ENCODE measurements around the gene SP7. TPM values are rescaled to one million over a fixed set of nuclear protein-coding genes. Genes with fewer than 3 reads are reported as not detected.

SP7 gene
- polyA plus RNA-seq, 4 donors, result 0.21 to 0.41 (median 0.29) TPM

GRCh38 chr12:53279888-53280498 lies 56.2 kb downstream of the SP7 start:
- no peak for DNase-seq (ENCODE audit: low read depth in 4 of 4, low spot score in 2 of 4)

GRCh38 chr12:53279283-53279869 lies 56.8 kb downstream of the SP7 start:
- DNase-seq (ENCODE audit: low read depth in 4 of 4, low spot score in 2 of 4), result no peak

- no peak for DNase-seq (ENCODE audit: low read depth in 4 of 4, low spot score in 2 of 4)
These were observed 58.2 kb downstream of the SP7 start for GRCh38 chr12:53277981-53278380.

Other genes starting within 250 kb of the SP7 start
- gene IGFBP6, start 238.7 kb downstream of the SP7 start, polyA plus RNA-seq (ENCODE audit: insufficient read length in 4 of 4), result 10 to 100 TPM; 11.2 to 22.5 (median 14.4) TPM
- 1 to 10 TPM; 1.2 to 3.1 (median 1.6) TPM for gene SOAT2, start 232.9 kb downstream of the SP7 start, polyA plus RNA-seq (ENCODE audit: insufficient read length in 4 of 4)
- 10 to 100 TPM; 64.1 to 80.8 (median 67.7) TPM for gene ZNF740, start 155.6 kb downstream of the SP7 start, polyA plus RNA-seq (ENCODE audit: insufficient read length in 4 of 4)
- gene CSAD, start 155.4 kb downstream of the SP7 start, polyA plus RNA-seq (ENCODE audit: insufficient read length in 4 of 4), result 100 to 1,000 TPM in 2 of 4 donors, 10 to 100 TPM in 2; 25.9 to 126 (median 69.1) TPM
- gene ITGB7, start 129.1 kb downstream of the SP7 start, polyA plus RNA-seq (ENCODE audit: insufficient read length in 4 of 4), result 1 to 10 TPM; 1.2 to 1.7 (median 1.3) TPM
- 10 to 100 TPM; 27.5 to 39.6 (median 36.5) TPM for gene RARG, start 104.1 kb downstream of the SP7 start, polyA plus RNA-seq (ENCODE audit: insufficient read length in 4 of 4)
- gene ESPL1, start 68.1 kb downstream of the SP7 start, polyA plus RNA-seq (ENCODE audit: insufficient read length in 4 of 4), result 10 to 100 TPM in 2 of 4 donors, 1 to 10 TPM in 2; 8.7 to 18.1 (median 11.4) TPM
- gene PFDN5, start 40.8 kb downstream of the SP7 start, polyA plus RNA-seq (ENCODE audit: insufficient read length in 4 of 4), result 100 to 1,000 TPM; 589 to 875 (median 641) TPM
- gene MYG1, start 36.7 kb downstream of the SP7 start, polyA plus RNA-seq (ENCODE audit: insufficient read length in 4 of 4), result 10 to 100 TPM; 48.4 to 60.0 (median 57.7) TPM
- gene AAAS, start 14.7 kb downstream of the SP7 start, polyA plus RNA-seq (ENCODE audit: insufficient read length in 4 of 4), result 10 to 100 TPM; 68.2 to 95.5 (median 83.3) TPM
- gene SP1, start 43.8 kb upstream of the SP7 start, polyA plus RNA-seq (ENCODE audit: insufficient read length in 4 of 4), result 10 to 100 TPM; 65.1 to 84.2 (median 78.0) TPM
- gene AMHR2, start 87.5 kb upstream of the SP7 start, polyA plus RNA-seq (ENCODE audit: insufficient read length in 4 of 4), result under 1 TPM; 0.24 to 0.65 (median 0.45) TPM
- 100 to 1,000 TPM; 159 to 202 (median 174) TPM for gene PRR13, start 105.4 kb upstream of the SP7 start, polyA plus RNA-seq (ENCODE audit: insufficient read length in 4 of 4)
- gene PCBP2, start 115.7 kb upstream of the SP7 start, polyA plus RNA-seq (ENCODE audit: insufficient read length in 4 of 4), result 1,000 to 10,000 TPM in 3 of 4 donors, 100 to 1,000 TPM in 1; 971 to 1,152 (median 1,079) TPM
- gene MAP3K12, start 163.1 kb upstream of the SP7 start, polyA plus RNA-seq (ENCODE audit: insufficient read length in 4 of 4), result 10 to 100 TPM; 17.6 to 37.8 (median 28.6) TPM
- gene TARBP2, start 164.9 kb upstream of the SP7 start, polyA plus RNA-seq (ENCODE audit: insufficient read length in 4 of 4), result 10 to 100 TPM; 40.6 to 60.3 (median 53.4) TPM
- gene NPFF, start 171.1 kb upstream of the SP7 start, polyA plus RNA-seq (ENCODE audit: insufficient read length in 4 of 4), result 1 to 10 TPM in 1 of 4 donors, under 1 TPM in 1, not detected in 2; 0.73 to 1.3 TPM

Measured in left renal cortex interstitium (tissue), 4 donors.